ENCODE results near the gene TECTA.
"Not testable (repeated sequence)": the region's sequence is repeated elsewhere in the genome, so short reads cannot be mapped to it uniquely, and the experiment has no call there.

TECTA gene

DNA sequence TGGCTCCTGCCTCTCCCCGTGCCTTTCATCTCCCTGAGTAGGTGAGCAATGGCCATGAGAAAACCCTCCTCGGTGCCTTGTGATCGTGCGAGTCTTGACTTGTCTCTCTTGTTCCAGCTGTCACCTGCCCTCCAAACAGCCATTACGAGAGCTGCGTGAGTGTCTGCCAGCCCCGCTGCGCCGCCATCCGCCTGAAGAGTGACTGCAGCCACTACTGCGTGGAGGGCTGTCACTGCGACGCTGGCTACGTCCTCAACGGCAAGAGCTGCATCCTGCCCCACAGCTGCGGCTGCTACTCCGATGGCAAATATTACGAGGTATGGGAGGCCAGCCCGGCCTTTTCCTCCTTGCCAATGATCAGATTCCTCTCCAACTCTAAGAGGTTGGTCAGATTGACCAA lies 51.7 kb downstream of the TECTA start:
- TF ChIP-seq, protein P1, sequence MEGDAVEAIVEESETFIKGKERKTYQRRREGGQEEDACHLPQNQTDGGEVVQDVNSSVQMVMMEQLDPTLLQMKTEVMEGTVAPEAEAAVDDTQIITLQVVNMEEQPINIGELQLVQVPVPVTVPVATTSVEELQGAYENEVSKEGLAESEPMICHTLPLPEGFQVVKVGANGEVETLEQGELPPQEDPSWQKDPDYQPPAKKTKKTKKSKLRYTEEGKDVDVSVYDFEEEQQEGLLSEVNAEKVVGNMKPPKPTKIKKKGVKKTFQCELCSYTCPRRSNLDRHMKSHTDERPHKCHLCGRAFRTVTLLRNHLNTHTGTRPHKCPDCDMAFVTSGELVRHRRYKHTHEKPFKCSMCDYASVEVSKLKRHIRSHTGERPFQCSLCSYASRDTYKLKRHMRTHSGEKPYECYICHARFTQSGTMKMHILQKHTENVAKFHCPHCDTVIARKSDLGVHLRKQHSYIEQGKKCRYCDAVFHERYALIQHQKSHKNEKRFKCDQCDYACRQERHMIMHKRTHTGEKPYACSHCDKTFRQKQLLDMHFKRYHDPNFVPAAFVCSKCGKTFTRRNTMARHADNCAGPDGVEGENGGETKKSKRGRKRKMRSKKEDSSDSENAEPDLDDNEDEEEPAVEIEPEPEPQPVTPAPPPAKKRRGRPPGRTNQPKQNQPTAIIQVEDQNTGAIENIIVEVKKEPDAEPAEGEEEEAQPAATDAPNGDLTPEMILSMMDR (IDR thresholded peaks at IDR 0.05; ENCODE audit: extremely low read depth, missing control alignments), result no peak
- DNase-seq (ENCODE audit: low spot score), result no peak

DNA sequence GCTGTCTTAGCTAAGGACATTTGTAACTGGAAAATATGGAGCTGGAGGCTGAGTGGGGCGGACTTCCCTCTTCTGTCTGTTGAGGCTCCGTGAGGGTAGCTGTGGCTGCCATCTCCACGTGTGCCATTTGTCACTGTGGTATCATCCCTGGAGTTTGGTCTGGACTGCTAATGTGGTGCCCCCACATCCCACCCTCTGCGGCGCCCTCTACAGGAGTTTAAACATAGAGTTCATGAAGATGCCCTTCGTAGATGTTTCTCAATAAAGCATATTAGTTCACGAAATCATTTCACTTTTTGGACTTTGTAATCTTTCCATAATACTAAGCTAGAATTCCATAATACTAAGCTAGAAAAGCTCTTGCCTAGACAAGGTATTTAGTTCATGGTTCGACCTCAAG lies 52.4 kb downstream of the TECTA start:
- no peak for DNase-seq (ENCODE audit: low spot score)
- TF ChIP-seq, protein P1 (IDR thresholded peaks at IDR 0.05; ENCODE audit: extremely low read depth, missing control alignments), result no peak

DNA sequence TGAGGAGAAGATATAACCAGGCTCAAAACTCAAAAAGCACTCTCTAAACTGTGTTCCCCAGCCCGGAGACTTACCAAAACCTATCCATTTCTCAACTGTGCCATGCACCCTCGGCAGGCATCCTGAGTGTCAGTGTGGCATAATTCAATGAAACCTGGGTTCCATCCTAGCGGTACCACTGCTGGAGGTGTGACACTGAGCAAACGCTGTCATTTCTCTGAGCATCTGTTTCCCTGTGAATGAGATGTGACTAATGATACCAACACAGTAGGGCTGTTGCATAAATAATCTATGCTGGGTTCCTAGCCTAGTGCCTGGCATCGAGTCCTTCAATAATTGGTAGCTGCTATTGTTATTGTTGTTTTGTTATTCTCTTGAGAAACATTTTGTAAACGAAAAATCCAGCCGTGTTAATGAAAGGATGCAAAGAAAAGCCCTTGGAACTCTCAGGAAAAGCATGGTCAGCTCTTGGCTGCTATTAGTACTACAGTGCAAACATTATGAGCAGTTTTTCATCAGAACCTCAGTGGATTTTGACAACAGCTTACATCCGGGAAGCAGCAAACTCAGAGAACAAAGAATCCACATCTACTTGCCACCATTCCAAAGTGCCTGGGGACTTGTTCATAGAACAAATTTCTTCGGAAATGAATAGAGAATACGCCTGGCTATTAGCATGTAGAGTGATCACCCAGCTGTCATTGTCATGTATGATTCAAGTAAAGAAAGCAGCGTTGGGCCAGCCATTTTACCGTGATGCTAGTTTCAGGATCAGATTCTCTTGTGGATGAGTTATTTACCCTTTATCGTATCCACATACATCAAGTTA lies 53.7 kb downstream of the TECTA start:
- no peak for DNase-seq (ENCODE audit: low spot score)
- TF ChIP-seq, protein P1 (IDR thresholded peaks at IDR 0.05; ENCODE audit: extremely low read depth, missing control alignments), result no peak

DNA sequence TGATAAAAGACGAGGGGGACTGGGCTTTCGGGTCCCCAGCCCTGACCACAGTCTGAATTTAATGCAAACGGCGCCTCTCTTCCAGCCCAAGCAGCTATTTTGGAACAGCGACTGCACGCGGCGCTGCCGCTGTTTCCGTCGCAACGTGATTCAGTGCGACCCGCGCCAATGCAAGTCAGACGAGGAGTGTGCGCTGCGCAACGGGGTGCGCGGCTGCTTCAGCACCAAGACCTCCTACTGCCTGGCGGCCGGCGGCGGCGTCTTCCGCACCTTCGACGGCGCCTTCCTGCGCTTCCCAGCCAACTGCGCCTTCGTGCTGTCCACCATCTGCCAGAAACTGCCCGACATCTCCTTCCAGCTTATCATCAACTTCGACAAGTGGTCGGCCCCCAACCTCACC lies 56.7 kb downstream of the TECTA start:
- DNase-seq (ENCODE audit: low spot score), result no peak
- TF ChIP-seq, protein P1 (IDR thresholded peaks at IDR 0.05; ENCODE audit: extremely low read depth, missing control alignments), result no peak

DNA sequence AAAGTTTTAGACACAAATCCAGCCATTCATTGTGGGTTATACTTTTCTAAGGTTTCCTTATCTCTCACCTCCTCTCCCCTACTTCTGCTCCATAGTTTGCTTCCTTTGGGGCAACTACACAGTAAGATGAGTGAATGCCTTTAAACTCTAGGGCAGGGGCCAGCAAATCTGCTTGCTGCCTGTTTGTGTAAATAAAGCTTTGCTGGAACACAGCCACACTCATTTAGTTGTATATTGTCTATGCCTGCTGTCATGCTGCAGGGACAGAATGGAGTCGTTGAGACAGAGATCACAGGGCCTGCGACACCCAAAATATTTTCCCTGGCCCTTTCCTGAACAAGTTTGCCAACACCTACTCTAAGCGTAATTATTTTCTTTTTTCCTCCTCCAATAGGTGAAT lies 58.7 kb downstream of the TECTA start:
- DNase-seq (ENCODE audit: low spot score), result no peak
- TF ChIP-seq, protein P1 (IDR thresholded peaks at IDR 0.05; ENCODE audit: extremely low read depth, missing control alignments), result no peak

DNA sequence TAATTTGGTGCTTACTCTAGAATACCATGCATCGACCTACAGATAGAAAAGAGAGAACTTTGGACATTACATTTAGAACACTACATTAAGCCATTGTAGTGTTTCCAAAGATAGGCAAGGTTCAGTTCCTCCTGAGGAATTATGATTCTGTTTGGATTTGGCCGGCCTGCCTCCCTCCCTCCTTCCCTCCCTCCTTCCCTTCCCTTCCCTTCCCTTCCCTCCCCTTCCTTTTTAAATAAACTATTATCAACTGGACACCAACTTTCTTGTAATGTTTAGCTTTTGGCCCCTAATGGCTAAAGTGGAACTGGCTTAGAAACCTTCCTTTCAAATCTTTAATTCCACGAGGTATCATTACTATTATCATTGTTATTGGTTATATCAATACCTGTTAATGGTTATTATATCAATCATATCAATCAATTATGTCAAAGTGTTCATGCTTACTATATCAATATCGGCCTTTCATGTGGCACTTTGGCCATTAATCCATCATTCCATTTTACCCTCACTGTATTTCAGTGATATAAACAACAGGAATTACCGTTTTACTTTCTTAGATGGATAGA lies 60.4 kb downstream of the TECTA start:
- TF ChIP-seq, protein P1 (IDR thresholded peaks at IDR 0.05; ENCODE audit: extremely low read depth, missing control alignments), result no peak
- no peak for DNase-seq (ENCODE audit: low spot score)

DNA sequence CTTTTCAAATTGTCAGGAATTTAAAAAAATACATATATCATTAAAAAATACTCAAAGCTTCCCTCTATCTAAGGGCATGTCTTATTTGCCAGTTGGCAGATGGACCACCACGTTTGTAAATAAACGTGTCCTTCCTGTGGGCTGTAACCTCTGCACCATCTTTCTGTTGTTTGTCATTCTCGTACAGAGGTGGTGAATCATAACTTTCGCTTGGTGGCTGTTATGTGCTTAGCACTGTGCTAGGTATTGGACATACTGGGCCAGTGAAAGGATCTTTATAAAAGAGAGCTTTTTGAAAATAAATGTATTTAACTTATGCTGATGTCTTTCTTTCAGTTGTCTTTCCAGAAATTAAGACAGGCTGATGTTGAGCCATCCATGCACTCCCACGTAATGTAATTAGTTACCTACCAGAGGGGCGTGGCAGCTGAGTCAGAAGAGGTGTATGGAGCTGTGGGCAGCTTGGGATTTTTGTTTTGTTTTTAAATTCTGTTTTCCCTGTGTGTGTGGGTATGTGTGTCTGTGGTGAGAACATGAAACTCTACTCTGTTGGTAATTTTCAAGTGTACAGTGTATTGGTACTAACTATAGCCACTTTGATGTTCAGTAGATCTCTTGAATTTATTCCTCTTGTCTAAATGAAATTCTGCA lies 62.7 kb downstream of the TECTA start:
- DNase-seq (ENCODE audit: low spot score), result no peak
- TF ChIP-seq, protein P1 (IDR thresholded peaks at IDR 0.05; ENCODE audit: extremely low read depth, missing control alignments), result no peak

DNA sequence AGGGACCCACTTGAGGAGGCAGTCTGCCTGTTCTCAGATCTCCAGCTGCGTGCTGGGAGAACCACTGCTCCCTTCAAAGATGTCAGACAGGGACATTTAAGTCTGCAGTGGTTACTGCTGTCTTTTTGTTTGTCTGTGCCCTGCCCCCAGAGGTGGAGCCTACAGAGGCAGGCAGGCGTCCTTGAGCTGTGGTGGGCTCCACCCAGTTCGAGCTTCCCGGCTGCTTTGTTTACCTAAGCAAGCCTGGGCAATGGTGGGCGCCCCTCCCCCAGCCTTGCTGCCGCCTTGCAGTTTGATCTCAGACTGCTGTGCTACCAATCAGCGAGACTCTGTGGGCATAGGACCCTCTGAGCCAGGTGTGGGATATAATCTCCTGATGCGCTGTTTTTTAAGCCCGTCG lies 76.6 kb downstream of the TECTA start:
- DNase-seq (ENCODE audit: low spot score), result not testable (repeated sequence)

Measured in GM20000 (cell line).